ENCODE measurements around the gene C14orf119. TPM values are rescaled to one million over a fixed set of nuclear protein-coding genes. Genes with fewer than 3 reads are reported as not detected.

The C14orf119 gene
- total and polyA plus RNA-seq, 9 of the 15 experiments (the other 6 are each of a cell fraction or from before 2014, with no cell fraction given): 36.7 to 251 (median 51.8) TPM

- ATAC-seq (no peak), FAIRE-seq (no peak), DNase-seq (ENCODE audit: extremely low read depth in 1 of 4, low spot score in 3 of 4) (no peak)
- Histone ChIP-seq H3K27ac (ENCODE audit: extremely low read depth, low read depth, low read length) (no peak overlapping the region), H3K4me3 (no peak overlapping the region), H3K4me1 (replicated peaks in 1 of 2; ENCODE audit: control insufficient read depth in 2 of 2, insufficient read depth in 2 of 2, low read length in 2 of 2) (peaks cover 51 to 56% of the 10 kb centered on the region in 2 experiments), H3K9ac (ENCODE audit: insufficient read depth in 1 of 2, low read depth in 2 of 2, low read length in 2 of 2) (peak overlapping the region in 1 of 2 experiments; percentile 18; a peak in 2 of 4 replicates), H2AFZ (ENCODE audit: low read depth, low read length) (no peak overlapping the region), H3K9me1 (ENCODE audit: control insufficient read depth, insufficient read depth, low read length) (no peaks in the 10 kb centered on the region), H4K20me1 (replicated peaks; ENCODE audit: control insufficient read depth, insufficient read depth, low read length) (no peaks in the 10 kb centered on the region), H3K4me2 (ENCODE audit: insufficient read depth, low read length) (no peak overlapping the region), H3K79me2 (ENCODE audit: control insufficient read depth, insufficient read depth, low read length) (no peaks in the 10 kb centered on the region), H3K36me3 (ENCODE audit: control insufficient read depth, insufficient read depth, low read length) (peaks cover 3% of the 10 kb centered on the region; the same call in 1 of the 3 replicates), H3K9me3 (replicated peaks; ENCODE audit: control insufficient read depth, insufficient read depth, low read depth, low read length) (no peaks in the 10 kb centered on the region), H3K27me3 (ENCODE audit: control insufficient read depth in 2 of 2, insufficient read depth in 2 of 2, low read length in 2 of 2) (no peaks in the 10 kb centered on the region)
- TF ChIP-seq MECOM (CRISPR knock-in tag; IDR thresholded peaks at IDR 0.05) (no peak), ZNF133 (CRISPR knock-in tag; IDR thresholded peaks at IDR 0.05) (no peak), RBM25 (IDR thresholded peaks at IDR 0.05; ENCODE audit: low read depth, low read length, severe bottlenecking) (no peak), ZNF79 (CRISPR knock-in tag; IDR thresholded peaks at IDR 0.05; ENCODE audit: low read depth) (no peak), PRDM10 (IDR thresholded peaks at IDR 0.05; ENCODE audit: partially characterized antibody) (no peak)
- 63% methylated on average over 7 of the region's 8 CpGs for WGBS (ENCODE audit: insufficient coverage, low coverage, missing lambda C conversion rate)
- BruUV-seq (replicated peaks): TSS peak; percentile 79
- intact Hi-C loops (cut with micrococcal nuclease) (no loop called here), in situ Hi-C loops (cut with MboI) (no loop called here)
- POLR2A ChIA-PET: interaction anchor here (0.8 to 1.1 kb wide), 2 partner anchors 50 to 60 kb away, joined by 3 to 6 read pairs; no protein-coding TSS in a partner anchor
- CTCF ChIA-PET (ENCODE audit: low intra/inter-chr PET ratio): interaction anchor here (0.6 kb wide), 1 partner anchor 56 kb away, joined by 3 read pairs; no protein-coding TSS in a partner anchor
Measured at GRCh38 chr14:23126548-23127278, 31.4 kb downstream of the C14orf119 start.

Measured in K562 (cell line).